Chondrocyte (in vitro differentiated cells): ENCODE measurements around the gene RAPGEF5. TPM values are rescaled to one million over a fixed set of nuclear protein-coding genes. Genes with fewer than 3 reads are reported as not detected.

Experiments
- DNase-seq: peaks from one replicate; pipeline ENCODE4 v3.0.0; 2021; ENCODE audit warnings: mixed read lengths, low spot score
- H3K27ac Mint-ChIP-seq: one replicate; pipeline ENCODE4 v1.8.0; 2021; ENCODE audit warnings: mild to moderate bottlenecking, moderate library complexity, mixed read lengths; ENCODE audit not compliant: unreplicated experiment
- H3K27me3 Mint-ChIP-seq: 2 replicates; pipeline ENCODE4 v1.8.0; 2021; ENCODE audit warnings: low read depth, mixed read lengths
- H3K36me3 Mint-ChIP-seq: 2 replicates; pipeline ENCODE4 v1.8.0; 2021; ENCODE audit warnings: low read depth, mixed read lengths
- H3K4me1 Mint-ChIP-seq: 2 replicates; pipeline ENCODE4 v1.8.0; 2021; ENCODE audit warnings: low read depth, mild to moderate bottlenecking, mixed read lengths
- H3K4me3 Mint-ChIP-seq: one replicate; pipeline ENCODE4 v1.8.0; 2021; ENCODE audit warnings: mild to moderate bottlenecking, moderate library complexity, mixed read lengths; ENCODE audit not compliant: unreplicated experiment
- H3K9me3 Mint-ChIP-seq: 2 replicates; pipeline ENCODE4 v1.8.0; 2021; ENCODE audit warnings: low read depth, mixed read lengths
- CTCF ChIP-seq: fragments of 200-600 bp; sonication (generic); IDR thresholded peaks from 2 replicates; pipeline ENCODE4 v1.5.0; 2021; ENCODE audit warnings: antibody characterized with exemption, mild to moderate bottlenecking, moderate library complexity
- total RNA-seq: library from RNA; stranded (reverse); gene quantifications from 3 replicates; pipeline ENCODE4 v1.2.1, GENCODE V29; 2021

RAPGEF5 gene
- total RNA-seq, 1 donor from 2014 or later: 2.2 TPM

GRCh38 chr7:22281481-22281880 is 75.5 kb downstream of the RAPGEF5 start:
- Mint-ChIP-seq H3K4me1 (peaks cover 1% of the 10 kb centered on the region), H3K27me3 (peaks cover 7% of the 10 kb centered on the region), H3K4me3 (no peak overlapping the region), H3K36me3 (no peaks in the 10 kb centered on the region), H3K9me3 (no peaks in the 10 kb centered on the region), H3K27ac (no peak overlapping the region)
- no peak for TF ChIP-seq CTCF
- DNase-seq: no peak

- no peak for TF ChIP-seq CTCF
- Mint-ChIP-seq H3K4me1 (no peaks in the 10 kb centered on the region), H3K27me3 (peaks cover 7% of the 10 kb centered on the region), H3K36me3 (no peaks in the 10 kb centered on the region), H3K4me3 (no peak overlapping the region), H3K27ac (no peak overlapping the region), H3K9me3 (no peaks in the 10 kb centered on the region)
- DNase-seq: no peak
Measured at GRCh38 chr7:22280031-22280430, 76.9 kb downstream of the RAPGEF5 start.

GRCh38 chr7:22278660-22279059 is 78.3 kb downstream of the RAPGEF5 start:
- Mint-ChIP-seq H3K27me3 (peaks cover 7% of the 10 kb centered on the region), H3K9me3 (no peaks in the 10 kb centered on the region), H3K4me1 (no peaks in the 10 kb centered on the region), H3K27ac (no peak overlapping the region), H3K36me3 (no peaks in the 10 kb centered on the region), H3K4me3 (no peak overlapping the region)
- TF ChIP-seq CTCF: no peak
- DNase-seq: no peak

- H3K9me3 Mint-ChIP-seq: no peaks in the 10 kb centered on the region
- no peak for TF ChIP-seq CTCF
- no peak overlapping the region for H3K4me3 Mint-ChIP-seq
- H3K27me3 Mint-ChIP-seq: peaks cover 7% of the 10 kb centered on the region
- DNase-seq: no peak
- no peaks in the 10 kb centered on the region for H3K4me1 Mint-ChIP-seq
- H3K36me3 Mint-ChIP-seq: no peaks in the 10 kb centered on the region
- no peak overlapping the region for H3K27ac Mint-ChIP-seq
Measured at GRCh38 chr7:22277375-22277774, 79.6 kb downstream of the RAPGEF5 start.

GRCh38 chr7:22275661-22276060 is 81.3 kb downstream of the RAPGEF5 start:
- H3K9me3 Mint-ChIP-seq: no peaks in the 10 kb centered on the region
- H3K36me3 Mint-ChIP-seq: no peaks in the 10 kb centered on the region
- H3K27me3 Mint-ChIP-seq: peaks cover 5% of the 10 kb centered on the region
- no peaks in the 10 kb centered on the region for H3K4me1 Mint-ChIP-seq
- no peak for TF ChIP-seq CTCF
- H3K27ac Mint-ChIP-seq: no peak overlapping the region
- no peak overlapping the region for H3K4me3 Mint-ChIP-seq
- DNase-seq: no peak
